ENCODE measurements around the gene RPL23. TPM values are rescaled to one million over a fixed set of nuclear protein-coding genes. Genes with fewer than 3 reads are reported as not detected.

Gene RPL23
- total and polyA plus RNA-seq, 9 of the 15 experiments (the other 6 are each of a cell fraction or from before 2014, with no cell fraction given): 1,745 to 3,667 (median 3,096) TPM

DNA sequence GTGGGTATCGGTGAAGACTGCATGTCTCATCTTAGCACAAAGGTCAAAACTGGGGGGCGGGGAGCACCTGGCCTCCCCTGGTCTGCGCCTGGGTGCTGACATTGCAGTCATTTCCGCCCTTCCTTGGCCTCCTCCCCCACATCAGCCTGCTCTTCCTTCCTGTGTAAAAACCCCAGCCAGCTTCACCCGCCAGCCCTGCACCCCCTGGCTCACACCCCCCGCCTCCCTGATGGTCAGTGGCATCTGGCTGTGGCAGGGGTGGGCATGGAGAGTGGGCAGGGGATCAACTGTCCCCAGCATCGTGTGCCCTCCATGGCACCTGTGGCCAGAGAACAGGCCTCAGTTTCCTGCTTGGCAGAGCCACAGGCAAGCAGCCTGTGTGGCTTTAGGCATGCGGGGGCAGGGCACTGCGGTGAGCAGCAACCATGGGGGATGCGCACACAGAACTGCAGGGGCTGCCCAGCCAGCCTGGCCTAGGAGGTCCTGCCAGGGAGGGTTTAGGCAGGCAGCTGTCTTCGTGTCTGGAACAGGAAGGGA, 45.4 kb upstream of the RPL23 start (continued):
- TF ChIP-seq, protein P1, sequence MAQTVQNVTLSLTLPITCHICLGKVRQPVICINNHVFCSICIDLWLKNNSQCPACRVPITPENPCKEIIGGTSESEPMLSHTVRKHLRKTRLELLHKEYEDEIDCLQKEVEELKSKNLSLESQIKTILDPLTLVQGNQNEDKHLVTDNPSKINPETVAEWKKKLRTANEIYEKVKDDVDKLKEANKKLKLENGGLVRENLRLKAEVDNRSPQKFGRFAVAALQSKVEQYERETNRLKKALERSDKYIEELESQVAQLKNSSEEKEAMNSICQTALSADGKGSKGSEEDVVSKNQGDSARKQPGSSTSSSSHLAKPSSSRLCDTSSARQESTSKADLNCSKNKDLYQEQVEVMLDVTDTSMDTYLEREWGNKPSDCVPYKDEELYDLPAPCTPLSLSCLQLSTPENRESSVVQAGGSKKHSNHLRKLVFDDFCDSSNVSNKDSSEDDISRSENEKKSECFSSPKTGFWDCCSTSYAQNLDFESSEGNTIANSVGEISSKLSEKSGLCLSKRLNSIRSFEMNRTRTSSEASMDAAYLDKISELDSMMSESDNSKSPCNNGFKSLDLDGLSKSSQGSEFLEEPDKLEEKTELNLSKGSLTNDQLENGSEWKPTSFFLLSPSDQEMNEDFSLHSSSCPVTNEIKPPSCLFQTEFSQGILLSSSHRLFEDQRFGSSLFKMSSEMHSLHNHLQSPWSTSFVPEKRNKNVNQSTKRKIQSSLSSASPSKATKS (CRISPR knock-in tag; IDR thresholded peaks at IDR 0.05): no peak
- no peak for TF ChIP-seq PHTF2 (CRISPR knock-in tag; IDR thresholded peaks at IDR 0.05)
- no peak for TF ChIP-seq ZNF785 (CRISPR knock-in tag; IDR thresholded peaks at IDR 0.05)
- TF ChIP-seq ESRRA (IDR thresholded peaks at IDR 0.05; ENCODE audit: borderline replicate concordance, low read depth): peak; percentile 28; the same call in 1 of the 2 replicates
- TF ChIP-seq, protein P2, sequence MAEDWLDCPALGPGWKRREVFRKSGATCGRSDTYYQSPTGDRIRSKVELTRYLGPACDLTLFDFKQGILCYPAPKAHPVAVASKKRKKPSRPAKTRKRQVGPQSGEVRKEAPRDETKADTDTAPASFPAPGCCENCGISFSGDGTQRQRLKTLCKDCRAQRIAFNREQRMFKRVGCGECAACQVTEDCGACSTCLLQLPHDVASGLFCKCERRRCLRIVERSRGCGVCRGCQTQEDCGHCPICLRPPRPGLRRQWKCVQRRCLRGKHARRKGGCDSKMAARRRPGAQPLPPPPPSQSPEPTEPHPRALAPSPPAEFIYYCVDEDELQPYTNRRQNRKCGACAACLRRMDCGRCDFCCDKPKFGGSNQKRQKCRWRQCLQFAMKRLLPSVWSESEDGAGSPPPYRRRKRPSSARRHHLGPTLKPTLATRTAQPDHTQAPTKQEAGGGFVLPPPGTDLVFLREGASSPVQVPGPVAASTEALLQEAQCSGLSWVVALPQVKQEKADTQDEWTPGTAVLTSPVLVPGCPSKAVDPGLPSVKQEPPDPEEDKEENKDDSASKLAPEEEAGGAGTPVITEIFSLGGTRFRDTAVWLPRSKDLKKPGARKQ (CRISPR knock-in tag; IDR thresholded peaks at IDR 0.05): no peak
- peak; percentile 30 for TF ChIP-seq TCF3 (CRISPR knock-in tag; IDR thresholded peaks at IDR 0.05)
- 0 out of 2 replicates have a peak, but pooled peaks have one; percentile 19 for TF ChIP-seq ZBTB40 (IDR thresholded peaks at IDR 0.05)
- TF ChIP-seq ZBTB40 (CRISPR knock-in tag; IDR thresholded peaks at IDR 0.05): no peak
- peak; percentile 44 for TF ChIP-seq NCOR1 (IDR thresholded peaks at IDR 0.05)
- TF ChIP-seq, protein P3, sequence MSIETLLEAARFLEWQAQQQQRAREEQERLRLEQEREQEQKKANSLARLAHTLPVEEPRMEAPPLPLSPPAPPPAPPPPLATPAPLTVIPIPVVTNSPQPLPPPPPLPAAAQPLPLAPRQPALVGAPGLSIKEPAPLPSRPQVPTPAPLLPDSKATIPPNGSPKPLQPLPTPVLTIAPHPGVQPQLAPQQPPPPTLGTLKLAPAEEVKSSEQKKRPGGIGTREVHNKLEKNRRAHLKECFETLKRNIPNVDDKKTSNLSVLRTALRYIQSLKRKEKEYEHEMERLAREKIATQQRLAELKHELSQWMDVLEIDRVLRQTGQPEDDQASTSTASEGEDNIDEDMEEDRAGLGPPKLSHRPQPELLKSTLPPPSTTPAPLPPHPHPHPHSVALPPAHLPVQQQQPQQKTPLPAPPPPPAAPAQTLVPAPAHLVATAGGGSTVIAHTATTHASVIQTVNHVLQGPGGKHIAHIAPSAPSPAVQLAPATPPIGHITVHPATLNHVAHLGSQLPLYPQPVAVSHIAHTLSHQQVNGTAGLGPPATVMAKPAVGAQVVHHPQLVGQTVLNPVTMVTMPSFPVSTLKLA (conservative IDR thresholded peaks at IDR 0.05): peak in 1 of 2 experiments; percentile 19; a peak in 1 of 4 replicates
- TF ChIP-seq, protein P4, sequence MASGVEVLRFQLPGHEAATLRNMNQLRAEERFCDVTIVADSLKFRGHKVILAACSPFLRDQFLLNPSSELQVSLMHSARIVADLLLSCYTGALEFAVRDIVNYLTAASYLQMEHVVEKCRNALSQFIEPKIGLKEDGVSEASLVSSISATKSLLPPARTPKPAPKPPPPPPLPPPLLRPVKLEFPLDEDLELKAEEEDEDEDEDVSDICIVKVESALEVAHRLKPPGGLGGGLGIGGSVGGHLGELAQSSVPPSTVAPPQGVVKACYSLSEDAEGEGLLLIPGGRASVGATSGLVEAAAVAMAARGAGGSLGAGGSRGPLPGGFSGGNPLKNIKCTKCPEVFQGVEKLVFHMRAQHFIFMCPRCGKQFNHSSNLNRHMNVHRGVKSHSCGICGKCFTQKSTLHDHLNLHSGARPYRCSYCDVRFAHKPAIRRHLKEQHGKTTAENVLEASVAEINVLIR (CRISPR knock-in tag; IDR thresholded peaks at IDR 0.05): no peak
- TF ChIP-seq HDAC2 (IDR thresholded peaks at IDR 0.05): no peak
